Measurements from ENCODE around the gene IGF2BP2.

The IGF2BP2 gene

GRCh38 chr3:185605566-185605965 is 219.3 kb downstream of the IGF2BP2 start:
- no peak for DNase-seq (ENCODE audit: low read depth)
- no peak overlapping the region for H3K4me3 ChIP-seq (ENCODE audit: low read depth, low read length)
- no peak for TF ChIP-seq CTCF (IDR thresholded peaks at IDR 0.05; ENCODE audit: low read depth, low read length, missing control alignments)

- H3K4me3 ChIP-seq (ENCODE audit: low read depth, low read length), result no peak overlapping the region
- no peak for DNase-seq (ENCODE audit: low read depth)
- no peak for TF ChIP-seq CTCF (IDR thresholded peaks at IDR 0.05; ENCODE audit: low read depth, low read length, missing control alignments)
Measured at GRCh38 chr3:185595526-185595925, 229.3 kb downstream of the IGF2BP2 start.

GRCh38 chr3:185594073-185594472 is 230.8 kb downstream of the IGF2BP2 start:
- no peak for TF ChIP-seq CTCF (IDR thresholded peaks at IDR 0.05; ENCODE audit: low read depth, low read length, missing control alignments)
- DNase-seq (ENCODE audit: low read depth), result no peak
- H3K4me3 ChIP-seq (ENCODE audit: low read depth, low read length), result no peak overlapping the region
